NT2/D1 (cell line): Measurements from ENCODE around the gene SHCBP1L.

ENCODE experiments used
- DNase-seq: peaks from one replicate; pipeline ENCODE4 v3.0.0-alpha.2; 2011; ENCODE audit warnings: low read depth, low spot score
- H3K27me3 ChIP-seq: 2 replicates; pipeline ENCODE4 v1.6.0; 2011; ENCODE audit warnings: mild to moderate bottlenecking; ENCODE audit not compliant: insufficient read length, insufficient read depth
- H3K36me3 ChIP-seq: 2 replicates; pipeline ENCODE4 v1.6.1; 2011; ENCODE audit warnings: mild to moderate bottlenecking, low read length, mixed read lengths; ENCODE audit not compliant: insufficient read depth, insufficient read length
- H3K4me1 ChIP-seq: 2 replicates; pipeline ENCODE4 v1.5.1; 2011; ENCODE audit not compliant: insufficient read depth, insufficient read length
- H3K4me3 ChIP-seq: 2 replicates; pipeline ENCODE4 v1.5.1; 2011; ENCODE audit warnings: low read depth; ENCODE audit not compliant: insufficient read length
- H3K9ac ChIP-seq: 2 replicates; pipeline ENCODE4 v1.6.0; 2011; ENCODE audit warnings: low read depth; ENCODE audit not compliant: insufficient read length
- H3K9me3 ChIP-seq: 2 replicates; pipeline ENCODE4 v1.5.1; 2011; ENCODE audit warnings: mild to moderate bottlenecking, low read length; ENCODE audit not compliant: insufficient read depth
- SUZ12 ChIP-seq: IDR thresholded peaks from 2 replicates; pipeline ENCODE4 v1.6.1; 2011; ENCODE audit not compliant: insufficient read length, insufficient read depth; ENCODE audit errors: extremely low read depth
- YY1 ChIP-seq: IDR thresholded peaks from 2 replicates; pipeline ENCODE4 v1.6.1; 2011; ENCODE audit not compliant: insufficient read length, insufficient read depth
- ZNF274 ChIP-seq: IDR thresholded peaks from 2 replicates; pipeline ENCODE4 v1.6.1; 2011; ENCODE audit warnings: mild to moderate bottlenecking, low read depth, low read length

Gene SHCBP1L

DNA sequence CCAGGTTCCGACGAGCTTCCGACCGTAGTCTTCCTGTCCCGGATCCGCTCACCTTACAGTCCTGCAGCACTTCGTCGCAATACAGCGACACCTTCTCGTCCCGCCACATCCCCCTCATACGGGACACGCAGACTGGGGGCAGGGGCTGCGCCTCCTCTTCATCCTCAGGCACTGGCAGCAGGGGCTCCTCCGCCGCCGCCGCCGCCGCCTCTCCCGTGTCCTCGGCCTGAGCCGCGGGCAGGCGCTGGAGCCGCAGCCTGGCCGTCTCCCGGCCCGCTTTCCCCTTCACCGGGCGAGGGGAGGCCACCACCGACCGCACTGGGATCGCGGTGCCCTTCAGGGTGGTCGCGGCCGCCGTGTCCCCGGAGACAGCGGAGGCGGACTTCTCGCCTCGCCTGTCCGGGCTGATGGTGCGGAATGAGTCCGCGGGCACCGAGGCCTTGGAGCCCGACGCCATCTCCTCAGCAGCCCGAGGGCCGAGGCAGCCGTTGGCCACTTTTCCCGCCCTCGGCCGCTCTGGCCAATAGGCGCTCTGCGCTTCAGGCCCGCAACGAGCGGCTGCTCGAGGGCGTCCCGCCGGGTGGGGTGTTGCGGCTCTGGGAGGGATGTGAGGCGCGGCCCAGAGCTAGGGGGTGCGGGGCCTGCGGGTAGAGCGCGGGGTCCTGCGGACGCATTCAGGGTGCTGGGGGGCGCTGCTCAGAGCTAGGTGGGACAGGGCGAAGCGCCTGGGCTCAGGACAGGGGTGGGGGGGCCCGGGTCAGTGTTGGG is at the start of gene SHCBP1L:
SHCBP1L (minus strand) TSS at position 490 of the 768 bp plus-strand sequence; CDS start at position 457, 33 bp downstream.
- Histone ChIP-seq H3K4me1 (no peaks in the 10 kb centered on the region), H3K4me3 (no peak within 1 kb of the TSS), H3K9me3 (peaks cover 4% of the 10 kb centered on the region; the same call in 1 of the 2 replicates), H3K36me3 (no peaks in the 10 kb centered on the region), H3K9ac (no peak within 1 kb of the TSS), H3K27me3 (no peaks in the 10 kb centered on the region)
- no peak for DNase-seq
- no peak for TF ChIP-seq SUZ12

DNA sequence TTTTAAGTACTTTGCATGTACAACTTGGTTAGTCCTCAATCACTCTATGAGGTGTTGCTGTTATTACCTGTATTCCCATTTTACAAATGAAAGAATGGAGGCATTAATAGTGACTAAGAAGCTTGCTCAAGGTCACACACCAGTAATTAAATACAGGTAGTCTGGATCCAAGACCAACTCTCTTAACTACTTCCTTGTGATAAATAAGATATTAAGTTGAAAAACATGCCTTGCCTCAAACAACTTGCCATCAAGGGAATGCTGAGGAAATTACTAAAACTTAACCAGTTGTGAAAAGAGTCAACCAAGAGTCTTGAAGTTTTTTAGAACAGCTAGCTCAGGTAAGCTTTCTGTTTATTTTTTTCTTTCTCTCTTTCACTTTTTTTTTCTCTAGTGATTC is 49.3 kb upstream of the SHCBP1L start:
- H3K36me3 ChIP-seq, result no peaks in the 10 kb centered on the region
- H3K27me3 ChIP-seq, result no peaks in the 10 kb centered on the region
- DNase-seq, result no peak
- H3K9me3 ChIP-seq, result no peaks in the 10 kb centered on the region
- TF ChIP-seq SUZ12 (no peak), ZNF274 (no peak), YY1 (no peak)
- H3K9ac ChIP-seq, result no peak overlapping the region
- H3K4me1 ChIP-seq, result no peaks in the 10 kb centered on the region
- H3K4me3 ChIP-seq, result no peak overlapping the region

DNA sequence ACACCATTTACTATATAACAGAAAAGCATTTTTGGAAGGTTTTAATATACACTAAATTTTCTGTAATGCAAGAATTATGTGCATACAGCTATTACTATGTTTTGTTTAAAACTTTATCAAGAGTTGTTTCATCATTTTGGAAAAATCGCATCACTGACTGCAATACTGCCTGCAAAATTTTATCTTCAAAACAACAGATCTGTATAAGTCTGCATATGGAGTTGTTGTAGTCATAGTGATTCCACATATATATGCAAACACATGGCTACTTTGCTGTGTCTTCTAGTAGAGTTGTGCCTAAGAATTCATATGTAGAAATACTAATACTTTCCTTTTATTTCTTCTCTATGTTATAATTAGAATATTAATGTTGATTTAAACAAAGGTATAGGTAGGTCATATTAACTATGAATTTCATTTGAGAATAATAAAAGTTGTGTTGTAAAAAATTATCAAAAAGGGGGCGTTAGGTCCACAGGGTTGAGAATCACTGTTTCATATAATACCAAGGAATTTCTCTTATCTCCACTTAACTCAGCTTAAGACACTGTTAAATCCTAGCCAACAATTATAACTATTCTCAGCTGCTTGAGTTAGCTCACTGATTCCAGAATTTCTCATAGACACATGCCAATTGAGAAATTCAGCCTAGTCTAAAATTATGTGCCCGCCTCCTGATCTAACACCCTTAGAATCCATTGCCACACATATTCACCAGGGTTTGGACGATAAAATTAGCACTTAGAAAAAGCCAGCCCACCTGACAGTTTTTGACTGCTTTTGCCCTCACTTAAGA is 47.4 kb upstream of the SHCBP1L start:
- no peak overlapping the region for H3K9ac ChIP-seq
- no peak for DNase-seq
- no peaks in the 10 kb centered on the region for H3K9me3 ChIP-seq
- no peaks in the 10 kb centered on the region for H3K4me1 ChIP-seq
- no peaks in the 10 kb centered on the region for H3K36me3 ChIP-seq
- no peak for TF ChIP-seq ZNF274
- TF ChIP-seq SUZ12, result no peak
- TF ChIP-seq YY1, result no peak
- no peaks in the 10 kb centered on the region for H3K27me3 ChIP-seq
- no peak overlapping the region for H3K4me3 ChIP-seq

DNA sequence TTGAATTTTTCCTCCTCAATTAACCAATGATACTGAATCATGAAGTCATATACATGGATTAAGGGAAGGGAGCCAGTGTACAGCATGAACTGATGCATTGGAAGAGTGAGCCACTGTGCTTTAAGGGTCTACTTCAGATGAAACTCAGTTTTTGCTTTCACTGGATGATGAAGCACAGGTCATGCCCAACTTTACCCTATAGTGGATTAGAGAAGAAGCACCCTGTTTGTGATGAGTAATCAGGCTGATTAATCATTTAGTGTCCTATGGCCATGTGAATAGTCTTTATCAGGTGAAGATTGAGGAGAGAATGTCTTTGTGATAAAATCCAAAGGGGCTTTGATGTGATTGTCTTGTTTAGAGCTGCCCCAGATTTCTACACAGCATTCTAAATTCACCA is 45.5 kb upstream of the SHCBP1L start:
- Histone ChIP-seq H3K36me3 (no peaks in the 10 kb centered on the region), H3K4me1 (no peaks in the 10 kb centered on the region), H3K9ac (no peak overlapping the region), H3K9me3 (no peaks in the 10 kb centered on the region), H3K27me3 (no peaks in the 10 kb centered on the region), H3K4me3 (no peak overlapping the region)
- TF ChIP-seq YY1, result no peak
- TF ChIP-seq SUZ12, result no peak
- no peak for TF ChIP-seq ZNF274
- DNase-seq, result no peak

DNA sequence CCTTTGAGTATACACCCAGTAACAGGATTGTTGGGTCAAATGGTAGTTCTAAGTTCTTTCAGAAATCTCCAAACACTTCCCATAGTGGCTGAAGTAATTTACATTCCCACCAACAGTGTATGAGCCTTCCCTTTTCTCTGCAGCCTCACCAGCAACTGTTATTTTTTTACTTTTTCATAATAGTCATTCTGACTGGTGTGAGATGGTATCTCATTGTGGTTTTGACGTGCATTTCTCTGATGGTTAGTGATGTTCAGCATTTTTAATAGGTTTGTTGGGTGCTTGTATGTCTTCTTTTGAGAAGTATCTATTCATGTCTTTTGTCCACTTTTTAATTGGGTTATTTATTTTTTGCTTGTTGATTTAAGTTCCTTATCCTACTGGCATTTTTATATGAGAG is 43.9 kb upstream of the SHCBP1L start:
- Histone ChIP-seq H3K27me3 (no peaks in the 10 kb centered on the region), H3K4me1 (no peaks in the 10 kb centered on the region), H3K4me3 (no peak overlapping the region), H3K36me3 (no peaks in the 10 kb centered on the region), H3K9me3 (no peaks in the 10 kb centered on the region), H3K9ac (no peak overlapping the region)
- TF ChIP-seq ZNF274, result no peak
- no peak for TF ChIP-seq SUZ12
- no peak for TF ChIP-seq YY1
- no peak for DNase-seq

DNA sequence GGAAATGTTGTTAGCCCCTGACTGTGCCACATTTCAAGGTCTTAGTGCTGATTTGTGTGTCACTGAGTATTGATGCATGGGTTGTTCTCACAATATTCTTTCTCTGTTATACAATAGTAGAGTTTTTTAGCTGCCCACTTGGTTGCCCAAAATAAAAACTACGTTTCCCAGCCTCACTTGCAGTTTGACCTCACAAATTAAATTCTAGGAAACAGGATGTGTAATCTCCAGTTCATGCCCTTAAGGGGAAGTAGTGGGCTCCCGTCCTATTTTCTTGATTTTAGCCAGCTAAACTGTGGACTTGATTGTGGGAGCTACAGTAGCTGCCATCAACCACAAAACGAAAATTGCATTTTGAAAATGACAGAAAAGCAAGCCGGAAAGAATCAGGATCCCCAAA is 42.9 kb upstream of the SHCBP1L start:
- H3K9me3 ChIP-seq, result no peaks in the 10 kb centered on the region
- no peak overlapping the region for H3K4me3 ChIP-seq
- no peaks in the 10 kb centered on the region for H3K27me3 ChIP-seq
- H3K4me1 ChIP-seq, result no peaks in the 10 kb centered on the region
- H3K9ac ChIP-seq, result no peak overlapping the region
- TF ChIP-seq YY1, result no peak
- H3K36me3 ChIP-seq, result no peaks in the 10 kb centered on the region
- DNase-seq, result no peak

DNA sequence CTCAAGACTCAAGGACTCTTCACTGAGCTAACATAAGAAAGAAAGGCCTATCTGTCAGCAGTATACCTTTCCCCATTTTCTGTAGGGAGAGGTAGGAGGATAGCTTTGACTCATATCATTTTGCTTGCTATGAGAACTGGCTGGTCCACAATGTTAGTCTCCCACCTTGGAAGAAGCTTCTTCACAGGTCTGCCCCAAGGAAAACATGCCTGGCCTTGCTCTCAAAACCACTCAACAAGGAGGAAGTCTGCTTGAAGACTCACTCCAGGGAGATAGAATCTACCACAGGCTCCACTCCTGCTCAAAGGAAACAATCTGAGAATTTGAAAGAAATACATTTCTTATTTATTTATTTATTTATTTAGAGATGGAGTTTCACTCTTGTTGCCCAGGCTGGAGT is 40.8 kb upstream of the SHCBP1L start:
- Histone ChIP-seq H3K9ac (no peak overlapping the region), H3K36me3 (no peaks in the 10 kb centered on the region), H3K4me1 (no peaks in the 10 kb centered on the region), H3K9me3 (no peaks in the 10 kb centered on the region), H3K4me3 (no peak overlapping the region), H3K27me3 (no peaks in the 10 kb centered on the region)
- TF ChIP-seq ZNF274 (no peak), YY1 (no peak), SUZ12 (no peak)
- DNase-seq, result no peak
